HFFc6 (cell line): ENCODE measurements around the gene ARHGAP44. TPM values are rescaled to one million over a fixed set of nuclear protein-coding genes. Genes with fewer than 3 reads are reported as not detected.

Experiments used
- DNase-seq: peaks from one replicate; pipeline ENCODE4 v3.0.0-alpha.2; 2018
- H3K27ac Mint-ChIP-seq: 2 replicates; pipeline ENCODE4 v1.8.0; 2020; ENCODE audit warnings: mild to moderate bottlenecking, mixed read lengths
- H3K27me3 Mint-ChIP-seq: 2 replicates; pipeline ENCODE4 v1.8.0; 2021; ENCODE audit warnings: mild to moderate bottlenecking, moderate library complexity, mixed read lengths; ENCODE audit not compliant: insufficient read depth
- H3K36me3 Mint-ChIP-seq: 2 replicates; pipeline ENCODE4 v1.8.0; 2021; ENCODE audit warnings: low read depth, mixed read lengths
- H3K4me1 Mint-ChIP-seq: 2 replicates; pipeline ENCODE4 v1.8.0; 2020; ENCODE audit warnings: low read depth, mixed read lengths
- H3K4me3 Mint-ChIP-seq: 2 replicates; pipeline ENCODE4 v1.8.0; 2020; ENCODE audit warnings: mild to moderate bottlenecking, moderate library complexity, mixed read lengths
- H3K9me3 Mint-ChIP-seq: 2 replicates; pipeline ENCODE4 v1.8.0; 2020; ENCODE audit warnings: mild to moderate bottlenecking, mixed read lengths
- CTCF ChIP-seq: fragments of 200-600 bp; sonication (generic); IDR thresholded peaks from 2 replicates; pipeline ENCODE4 v1.5.0; 2021; ENCODE audit warnings: antibody characterized with exemption, mild to moderate bottlenecking
- total RNA-seq, 6 experiments: library from RNA; stranded (reverse); fragmentation: NEBNext Ultra II Directional; extraction: Animal tissue kit (Norgen Biotek cat#: 25700); gene quantifications; 2 replicates in 1 of 6; 3 replicates in 5 of 6; pipeline ENCODE4 v1.2.3, GENCODE V29; 2021

The ARHGAP44 gene
- total RNA-seq, 6 experiments from 2014 or later = 0.43 to 1.3 (median 0.68) TPM

DNA sequence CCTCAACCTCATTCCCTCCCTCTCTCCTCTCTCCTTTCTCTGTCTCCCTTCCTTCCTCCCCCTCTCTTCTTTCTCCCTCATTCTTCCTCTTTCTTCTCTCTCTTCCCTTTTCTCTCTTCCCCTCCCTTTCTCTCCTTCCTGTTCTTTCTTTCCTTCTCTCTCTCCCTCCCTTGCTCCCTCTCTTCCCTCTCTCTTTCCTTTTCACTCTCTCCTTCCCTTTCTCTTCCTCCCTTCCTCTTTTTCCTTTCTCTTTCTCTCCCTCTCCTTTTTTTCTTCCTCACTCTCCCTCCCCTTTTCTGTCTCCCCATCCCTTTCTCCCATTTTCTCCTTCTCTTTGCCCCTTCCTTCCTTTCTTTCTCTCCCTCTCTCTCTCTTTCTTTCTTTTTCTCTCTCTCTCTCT, 236.4 kb downstream of the ARHGAP44 start:
- Mint-ChIP-seq H3K27ac (no peak overlapping the region), H3K4me3 (no peak overlapping the region), H3K36me3 (no peaks in the 10 kb centered on the region), H3K9me3 (no peaks in the 10 kb centered on the region), H3K4me1 (peaks cover 28% of the 10 kb centered on the region), H3K27me3 (peaks cover 14% of the 10 kb centered on the region)
- DNase-seq = no peak
- TF ChIP-seq CTCF = no peak

- Mint-ChIP-seq H3K27ac (no peak overlapping the region), H3K36me3 (no peaks in the 10 kb centered on the region), H3K4me3 (no peak overlapping the region), H3K4me1 (peaks cover 37% of the 10 kb centered on the region), H3K9me3 (no peaks in the 10 kb centered on the region), H3K27me3 (peaks cover 14% of the 10 kb centered on the region)
- no peak for DNase-seq
- no peak for TF ChIP-seq CTCF
These were observed 237.9 kb downstream of the ARHGAP44 start for GRCh38 chr17:13027246-13027645.

DNA sequence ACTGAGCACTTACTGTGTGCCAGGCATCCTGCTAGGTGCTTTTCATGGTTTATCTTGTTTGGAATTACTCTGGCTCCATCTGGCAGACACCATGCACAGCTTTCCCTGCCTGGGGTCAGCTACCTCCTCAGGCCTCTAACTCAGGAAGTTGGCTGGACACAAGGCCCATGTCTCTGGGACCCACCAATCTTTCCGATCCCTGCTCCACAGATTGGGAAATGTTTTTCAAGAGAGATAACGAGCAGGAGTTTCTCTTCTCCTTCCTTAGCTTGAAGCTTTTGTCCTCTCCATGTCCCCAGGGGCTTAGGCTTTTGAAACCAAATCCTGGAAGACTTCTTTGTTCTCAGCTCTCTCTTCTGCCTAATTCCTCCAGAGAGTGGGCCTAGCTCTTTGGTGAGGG, 240.0 kb downstream of the ARHGAP44 start:
- H3K27ac Mint-ChIP-seq = no peak overlapping the region
- H3K36me3 Mint-ChIP-seq = no peaks in the 10 kb centered on the region
- H3K9me3 Mint-ChIP-seq = no peaks in the 10 kb centered on the region
- no peak for TF ChIP-seq CTCF
- no peak overlapping the region for H3K4me3 Mint-ChIP-seq
- DNase-seq = no peak
- H3K27me3 Mint-ChIP-seq = peaks cover 16% of the 10 kb centered on the region
- H3K4me1 Mint-ChIP-seq = peaks cover 34% of the 10 kb centered on the region

- H3K4me1 Mint-ChIP-seq = peaks cover 27% of the 10 kb centered on the region
- no peaks in the 10 kb centered on the region for H3K9me3 Mint-ChIP-seq
- no peak for TF ChIP-seq CTCF
These were observed 240.8 kb downstream of the ARHGAP44 start for GRCh38 chr17:13030056-13030455.

GRCh38 chr17:13030459-13031300, 241.4 kb downstream of the ARHGAP44 start:
- H3K4me1 Mint-ChIP-seq = peaks cover 27% of the 10 kb centered on the region
- DNase-seq = peak; percentile 50
- H3K36me3 Mint-ChIP-seq = 0 out of 2 replicates have a peak, but pooled peaks cover 3% of the 10 kb centered on the region

More at GRCh38 chr17:13030056-13030455, 240.8 kb downstream of the ARHGAP44 start:
- H3K27me3 Mint-ChIP-seq = peaks cover 17% of the 10 kb centered on the region
- no peaks in the 10 kb centered on the region for H3K36me3 Mint-ChIP-seq
- H3K27ac Mint-ChIP-seq = no peak overlapping the region
- no peak overlapping the region for H3K4me3 Mint-ChIP-seq
- no peak for DNase-seq

More at GRCh38 chr17:13030459-13031300, 241.4 kb downstream of the ARHGAP44 start:
- H3K27ac Mint-ChIP-seq = no peak overlapping the region
- peaks cover 22% of the 10 kb centered on the region for H3K27me3 Mint-ChIP-seq
- no peak overlapping the region for H3K4me3 Mint-ChIP-seq
- peak; percentile 94 for TF ChIP-seq CTCF
- H3K9me3 Mint-ChIP-seq = no peaks in the 10 kb centered on the region; the same call in 1 of the 2 replicates
